ENCODE data around the gene KCNT1. TPM values are rescaled to one million over a fixed set of nuclear protein-coding genes. Genes with fewer than 3 reads are reported as not detected.

Gene KCNT1
- total and polyA plus RNA-seq, 4 donors: 9.5 to 24.7 (median 16.3) TPM

DNA sequence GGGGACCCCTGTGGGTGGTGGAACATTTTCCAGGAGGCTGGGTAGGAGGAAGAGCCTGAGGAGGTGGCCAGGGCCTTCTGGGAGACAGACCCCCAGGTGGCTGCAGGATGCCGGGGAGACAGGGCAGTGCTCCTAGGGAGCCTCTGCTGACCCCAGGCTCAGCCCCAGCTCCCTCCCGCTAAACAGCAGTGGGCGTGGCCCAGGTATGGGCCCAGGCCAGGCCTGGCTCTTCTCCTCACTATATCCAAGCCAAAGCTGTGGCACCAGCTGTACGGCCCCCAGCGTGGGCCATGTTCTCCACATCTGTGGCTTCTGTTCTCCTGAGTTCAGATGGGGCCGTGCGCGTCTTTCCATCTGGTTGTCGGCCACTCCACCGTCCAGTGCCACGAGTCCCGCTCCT is 58.5 kb downstream of the KCNT1 start:
- Histone ChIP-seq H3K27ac (ENCODE audit: low read depth, low read length) (no peak overlapping the region), H3K27me3 (ENCODE audit: control insufficient read depth, insufficient read depth, low read length) (no peaks in the 10 kb centered on the region), H3K9me3 (ENCODE audit: control insufficient read depth, insufficient read depth, low read length) (no peaks in the 10 kb centered on the region), H3K36me3 (ENCODE audit: control insufficient read depth, insufficient read depth, low read length) (peaks cover 57% of the 10 kb centered on the region), H3K4me3 (ENCODE audit: low read depth, low read length) (no peak overlapping the region), H3K4me1 (ENCODE audit: control insufficient read depth, insufficient read depth, low read length) (no peaks in the 10 kb centered on the region)
- WGBS (ENCODE audit: insufficient coverage): 86% methylated on average over 12 of the region's 12 CpGs
- DNase-seq (ENCODE audit: low read depth in 4 of 6, low spot score in 6 of 6): no peak

GRCh38 chr9:135761150-135761844 is 59.3 kb downstream of the KCNT1 start:
- no peak for DNase-seq (ENCODE audit: low read depth in 4 of 6, low spot score in 6 of 6)
- Histone ChIP-seq H3K27ac (ENCODE audit: low read depth, low read length) (no peak overlapping the region), H3K9me3 (ENCODE audit: control insufficient read depth, insufficient read depth, low read length) (peaks cover 4% of the 10 kb centered on the region), H3K4me3 (ENCODE audit: low read depth, low read length) (no peak overlapping the region), H3K4me1 (ENCODE audit: control insufficient read depth, insufficient read depth, low read length) (no peaks in the 10 kb centered on the region), H3K27me3 (ENCODE audit: control insufficient read depth, insufficient read depth, low read length) (no peaks in the 10 kb centered on the region), H3K36me3 (ENCODE audit: control insufficient read depth, insufficient read depth, low read length) (peaks cover 58% of the 10 kb centered on the region)
- 61% methylated on average over 8 of the region's 20 CpGs for WGBS (ENCODE audit: insufficient coverage)

DNA sequence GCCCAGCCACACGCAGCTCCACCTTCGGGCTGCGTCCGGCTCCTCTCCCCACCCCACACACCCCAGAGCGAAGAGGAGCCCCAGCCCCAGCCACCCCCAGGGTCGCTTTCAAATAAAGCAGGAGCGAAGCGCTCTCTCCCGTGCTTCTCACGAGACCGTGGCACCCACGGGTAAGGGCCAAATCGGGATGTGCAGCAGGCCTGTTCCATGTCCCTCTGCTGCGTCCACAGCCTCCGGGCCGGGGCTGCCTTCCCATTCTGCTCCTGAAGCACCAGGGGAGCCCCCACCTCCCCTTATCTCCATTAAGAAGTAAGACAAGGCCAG is 59.8 kb downstream of the KCNT1 start:
- no peak for DNase-seq (ENCODE audit: low read depth in 4 of 6, low spot score in 6 of 6)
- 79% methylated on average over 14 of the region's 16 CpGs for WGBS (ENCODE audit: insufficient coverage)
- no peaks in the 10 kb centered on the region for H3K4me1 ChIP-seq (ENCODE audit: control insufficient read depth, insufficient read depth, low read length)
- H3K27me3 ChIP-seq (ENCODE audit: control insufficient read depth, insufficient read depth, low read length): no peaks in the 10 kb centered on the region
- H3K36me3 ChIP-seq (ENCODE audit: control insufficient read depth, insufficient read depth, low read length): peaks cover 58% of the 10 kb centered on the region
- H3K27ac ChIP-seq (ENCODE audit: low read depth, low read length): no peak overlapping the region
- H3K4me3 ChIP-seq (ENCODE audit: low read depth, low read length): no peak overlapping the region
- H3K9me3 ChIP-seq (ENCODE audit: control insufficient read depth, insufficient read depth, low read length): peaks cover 4% of the 10 kb centered on the region

DNA sequence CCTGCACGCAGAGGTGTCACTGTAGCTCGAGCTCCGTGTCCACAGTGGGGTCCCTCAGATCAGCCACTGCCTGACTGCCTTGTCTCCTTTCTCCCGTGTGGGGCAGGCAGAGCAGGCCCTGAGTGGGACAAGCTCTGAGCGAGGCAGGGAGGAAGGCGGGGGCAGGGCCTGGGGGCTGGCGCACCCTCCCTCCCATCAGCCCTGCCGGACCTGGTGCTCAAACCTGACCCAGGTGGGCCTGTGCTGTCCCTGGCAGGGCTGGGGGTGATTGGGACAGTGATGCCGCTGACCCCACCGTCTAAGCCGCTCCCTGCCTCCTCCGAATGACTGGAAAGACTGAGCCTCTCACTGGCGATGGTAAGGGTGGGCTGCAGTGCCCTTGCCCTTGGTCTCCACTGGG is 60.9 kb downstream of the KCNT1 start:
- H3K27ac ChIP-seq (ENCODE audit: low read depth, low read length): no peak overlapping the region
- WGBS (ENCODE audit: insufficient coverage): 87% methylated on average over 12 of the region's 13 CpGs
- H3K4me1 ChIP-seq (ENCODE audit: control insufficient read depth, insufficient read depth, low read length): no peaks in the 10 kb centered on the region
- H3K36me3 ChIP-seq (ENCODE audit: control insufficient read depth, insufficient read depth, low read length): peaks cover 53% of the 10 kb centered on the region
- no peaks in the 10 kb centered on the region for H3K27me3 ChIP-seq (ENCODE audit: control insufficient read depth, insufficient read depth, low read length)
- no peak for DNase-seq (ENCODE audit: low read depth in 4 of 6, low spot score in 6 of 6)
- peaks cover 4% of the 10 kb centered on the region for H3K9me3 ChIP-seq (ENCODE audit: control insufficient read depth, insufficient read depth, low read length)
- H3K4me3 ChIP-seq (ENCODE audit: low read depth, low read length): no peak overlapping the region

- Histone ChIP-seq H3K36me3 (ENCODE audit: control insufficient read depth, insufficient read depth, low read length) (peaks cover 50% of the 10 kb centered on the region), H3K27me3 (ENCODE audit: control insufficient read depth, insufficient read depth, low read length) (no peaks in the 10 kb centered on the region), H3K4me1 (ENCODE audit: control insufficient read depth, insufficient read depth, low read length) (no peaks in the 10 kb centered on the region), H3K4me3 (ENCODE audit: low read depth, low read length) (no peak overlapping the region), H3K27ac (ENCODE audit: low read depth, low read length) (no peak overlapping the region), H3K9me3 (ENCODE audit: control insufficient read depth, insufficient read depth, low read length) (peaks cover 4% of the 10 kb centered on the region)
- WGBS (ENCODE audit: insufficient coverage): 85% methylated on average over 21 of the region's 24 CpGs
- DNase-seq (ENCODE audit: low read depth in 4 of 6, low spot score in 6 of 6): no peak
Observed at GRCh38 chr9:135763716-135764446, 61.9 kb downstream of the KCNT1 start.

DNA sequence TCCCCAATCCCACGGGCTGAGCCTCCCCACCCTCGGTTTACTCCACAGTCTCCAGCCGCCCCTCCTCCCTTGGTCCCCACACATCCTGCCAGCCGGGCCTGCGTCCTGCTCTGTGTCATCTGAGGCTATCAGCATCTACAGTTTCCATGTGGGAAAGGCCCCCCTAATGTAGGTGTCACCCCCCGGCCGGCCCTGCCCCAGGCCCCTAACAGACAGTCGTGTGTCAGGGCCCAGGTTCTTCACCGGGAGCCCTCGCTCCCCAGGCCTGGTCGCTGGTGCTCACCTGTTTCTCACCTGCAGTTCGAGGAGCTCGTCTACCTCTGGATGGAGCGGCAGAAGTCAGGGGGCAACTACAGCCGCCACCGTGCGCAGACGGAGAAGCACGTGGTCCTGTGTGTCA is 62.7 kb downstream of the KCNT1 start:
- peaks cover 4% of the 10 kb centered on the region for H3K9me3 ChIP-seq (ENCODE audit: control insufficient read depth, insufficient read depth, low read length)
- H3K4me1 ChIP-seq (ENCODE audit: control insufficient read depth, insufficient read depth, low read length): no peaks in the 10 kb centered on the region
- H3K4me3 ChIP-seq (ENCODE audit: low read depth, low read length): no peak overlapping the region
- DNase-seq (ENCODE audit: low read depth in 4 of 6, low spot score in 6 of 6): no peak
- peaks cover 50% of the 10 kb centered on the region for H3K36me3 ChIP-seq (ENCODE audit: control insufficient read depth, insufficient read depth, low read length)
- H3K27ac ChIP-seq (ENCODE audit: low read depth, low read length): no peak overlapping the region
- WGBS (ENCODE audit: insufficient coverage): 94% methylated on average over 19 of the region's 19 CpGs
- H3K27me3 ChIP-seq (ENCODE audit: control insufficient read depth, insufficient read depth, low read length): no peaks in the 10 kb centered on the region

DNA sequence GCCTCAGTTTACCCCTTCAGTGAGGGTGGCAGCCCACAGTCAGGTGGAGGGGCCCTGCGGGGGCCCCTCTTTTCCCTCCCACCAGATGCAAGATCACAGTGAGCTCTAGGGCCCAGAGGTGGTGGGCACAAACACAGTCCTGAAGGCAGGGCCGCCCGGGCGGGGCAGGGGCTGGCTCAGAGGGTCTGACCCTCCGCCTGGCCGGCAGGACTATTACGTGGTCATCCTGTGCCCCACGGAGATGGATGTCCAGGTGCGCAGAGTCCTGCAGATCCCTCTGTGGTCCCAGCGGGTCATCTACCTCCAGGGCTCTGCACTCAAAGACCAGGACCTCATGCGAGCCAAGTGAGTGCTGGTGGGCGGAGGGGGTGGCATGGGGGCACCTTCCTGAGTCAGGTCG is 63.4 kb downstream of the KCNT1 start:
- peaks cover 4% of the 10 kb centered on the region for H3K9me3 ChIP-seq (ENCODE audit: control insufficient read depth, insufficient read depth, low read length)
- WGBS (ENCODE audit: insufficient coverage): 93% methylated on average over 13 of the region's 13 CpGs

GRCh38 chr9:135766251-135766650 is 64.3 kb downstream of the KCNT1 start:
- DNase-seq (ENCODE audit: low read depth in 4 of 6, low spot score in 6 of 6): no peak
- H3K27me3 ChIP-seq (ENCODE audit: control insufficient read depth, insufficient read depth, low read length): no peaks in the 10 kb centered on the region
- WGBS (ENCODE audit: insufficient coverage): 100% methylated on average over 4 of the region's 4 CpGs
- H3K4me1 ChIP-seq (ENCODE audit: control insufficient read depth, insufficient read depth, low read length): no peaks in the 10 kb centered on the region
- H3K36me3 ChIP-seq (ENCODE audit: control insufficient read depth, insufficient read depth, low read length): peaks cover 55% of the 10 kb centered on the region
- H3K4me3 ChIP-seq (ENCODE audit: low read depth, low read length): no peak overlapping the region
- peaks cover 4% of the 10 kb centered on the region for H3K9me3 ChIP-seq (ENCODE audit: control insufficient read depth, insufficient read depth, low read length)
- no peak overlapping the region for H3K27ac ChIP-seq (ENCODE audit: low read depth, low read length)

More for the DNA sequence above, 63.4 kb downstream of the KCNT1 start:
- Histone ChIP-seq H3K4me1 (ENCODE audit: control insufficient read depth, insufficient read depth, low read length) (no peaks in the 10 kb centered on the region), H3K27me3 (ENCODE audit: control insufficient read depth, insufficient read depth, low read length) (no peaks in the 10 kb centered on the region), H3K36me3 (ENCODE audit: control insufficient read depth, insufficient read depth, low read length) (peaks cover 50% of the 10 kb centered on the region), H3K4me3 (ENCODE audit: low read depth, low read length) (no peak overlapping the region), H3K27ac (ENCODE audit: low read depth, low read length) (no peak overlapping the region)
- DNase-seq (ENCODE audit: low read depth in 4 of 6, low spot score in 6 of 6): no peak

DNA sequence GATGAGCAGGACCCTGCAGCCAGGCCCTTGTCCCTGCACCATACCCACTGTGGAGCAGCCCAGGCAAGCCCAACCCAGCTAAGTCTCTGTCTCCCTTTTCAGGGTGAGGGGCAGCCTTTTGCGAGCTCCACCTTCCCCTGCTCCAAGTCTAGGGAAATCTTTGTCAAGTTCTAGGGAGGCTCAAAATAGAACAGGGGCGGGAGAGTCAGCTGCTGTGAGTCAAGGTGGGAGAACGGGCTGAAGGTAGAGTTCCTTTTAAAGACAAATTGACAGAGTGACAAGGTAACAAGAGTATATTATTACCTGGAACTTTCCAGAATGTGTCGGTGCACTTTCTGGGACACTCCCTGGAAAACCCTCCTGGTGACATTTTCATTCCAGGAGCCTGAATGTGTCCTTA is 64.7 kb downstream of the KCNT1 start:
- peaks cover 4% of the 10 kb centered on the region for H3K9me3 ChIP-seq (ENCODE audit: control insufficient read depth, insufficient read depth, low read length)
- no peak overlapping the region for H3K27ac ChIP-seq (ENCODE audit: low read depth, low read length)
- no peak overlapping the region for H3K4me3 ChIP-seq (ENCODE audit: low read depth, low read length)
- peaks cover 56% of the 10 kb centered on the region for H3K36me3 ChIP-seq (ENCODE audit: control insufficient read depth, insufficient read depth, low read length)
- 89% methylated on average over 2 of the region's 4 CpGs for WGBS (ENCODE audit: insufficient coverage)
- H3K4me1 ChIP-seq (ENCODE audit: control insufficient read depth, insufficient read depth, low read length): no peaks in the 10 kb centered on the region
- DNase-seq (ENCODE audit: low read depth in 4 of 6, low spot score in 6 of 6): no peak
- H3K27me3 ChIP-seq (ENCODE audit: control insufficient read depth, insufficient read depth, low read length): no peaks in the 10 kb centered on the region
